Measurements from ENCODE around the gene C10orf90.

Gene C10orf90

GRCh38 chr10:126634347-126634746 is 36.1 kb downstream of the C10orf90 start (continued):
- TF ChIP-seq INSM2 (tag by site-specific recombination; IDR thresholded peaks at IDR 0.05) (no peak), ZNF10 (tag by site-specific recombination; IDR thresholded peaks at IDR 0.05) (no peak), SCRT1 (tag by site-specific recombination; IDR thresholded peaks at IDR 0.05; ENCODE audit: borderline replicate concordance) (no peak), YY1 (tag by site-specific recombination; IDR thresholded peaks at IDR 0.05) (no peak), ZBTB6 (tag by site-specific recombination; IDR thresholded peaks at IDR 0.05) (no peak), ZBTB1 (tag by site-specific recombination; IDR thresholded peaks at IDR 0.05) (no peak)

GRCh38 chr10:126632705-126633104 is 37.8 kb downstream of the C10orf90 start:
- peaks cover 9% of the 10 kb centered on the region; the same call in 1 of the 2 replicates for H3K4me1 ChIP-seq (ENCODE audit: control insufficient read depth, insufficient read depth, low read length)
- no peak overlapping the region for H3K27ac ChIP-seq (ENCODE audit: extremely low read depth, low read depth, low read length)
- ChIA-PET CTCF (interaction anchor here (0.5 kb wide), 1 partner anchor 502 kb away, joined by 5 read pairs; no protein-coding TSS in a partner anchor), POLR2A (no interaction called here)
- H3K4me3 ChIP-seq (ENCODE audit: low read depth, low read length) = no peak overlapping the region
- no peaks in the 10 kb centered on the region for H3K9me3 ChIP-seq (ENCODE audit: control insufficient read depth, insufficient read depth, low read depth, low read length)
- no peaks in the 10 kb centered on the region for H3K36me3 ChIP-seq (ENCODE audit: control insufficient read depth in 2 of 2, insufficient read depth in 1 of 2, low read length in 2 of 2)
- TF ChIP-seq ZNF837 (tag by site-specific recombination; IDR thresholded peaks at IDR 0.05) (no peak), ZNF701 (tag by site-specific recombination; IDR thresholded peaks at IDR 0.05) (no peak), GLIS2 (tag by site-specific recombination; IDR thresholded peaks at IDR 0.05) (no peak), ZNF2 (tag by site-specific recombination; IDR thresholded peaks at IDR 0.05) (no peak), KLF16 (tag by site-specific recombination; IDR thresholded peaks at IDR 0.05) (no peak), ZNF169 (tag by site-specific recombination; IDR thresholded peaks at IDR 0.05) (no peak), ZNF580 (tag by site-specific recombination; IDR thresholded peaks at IDR 0.05) (no peak), ZNF335 (tag by site-specific recombination; conservative IDR thresholded peaks at IDR 0.05) (no peak), ZSCAN5A (tag by site-specific recombination; IDR thresholded peaks at IDR 0.05) (no peak), ZNF600 (tag by site-specific recombination; IDR thresholded peaks at IDR 0.05) (no peak), ZNF449 (tag by site-specific recombination; IDR thresholded peaks at IDR 0.05) (no peak), ZNF514 (tag by site-specific recombination; IDR thresholded peaks at IDR 0.05) (no peak), ZBTB17 (tag by site-specific recombination; IDR thresholded peaks at IDR 0.05) (no peak), ZNF398 (tag by site-specific recombination; IDR thresholded peaks at IDR 0.05) (no peak), ZNF26 (tag by site-specific recombination; IDR thresholded peaks at IDR 0.05) (no peak), REST (tag by site-specific recombination; IDR thresholded peaks at IDR 0.05) (no peak), ZNF473 (tag by site-specific recombination; IDR thresholded peaks at IDR 0.05) (no peak)

Data from HEK293 (cell line).